T47D (cell line): ENCODE data around the gene CHST3.

Source experiments
- DNase-seq, 2 experiments: peaks; one replicate each; pipeline versions ENCODE4 v3.0.0 to v3.0.0-alpha.2; 2011 to 2012; ENCODE audit warnings: low read depth in 1 of 2, low spot score in 1 of 2
- JUND ChIP-seq: IDR thresholded peaks from 2 replicates; pipeline ENCODE4 v1.6.1; 2012; ENCODE audit warnings: low read depth
- in situ Hi-C: cut with HindIII; loops from 2 replicates; pipeline ENCODE4 v1.10.0; 2016; ENCODE audit warnings: low sequenced_read_pairs, low pct_unique_long_range_greater_than_20kb

Gene CHST3

DNA sequence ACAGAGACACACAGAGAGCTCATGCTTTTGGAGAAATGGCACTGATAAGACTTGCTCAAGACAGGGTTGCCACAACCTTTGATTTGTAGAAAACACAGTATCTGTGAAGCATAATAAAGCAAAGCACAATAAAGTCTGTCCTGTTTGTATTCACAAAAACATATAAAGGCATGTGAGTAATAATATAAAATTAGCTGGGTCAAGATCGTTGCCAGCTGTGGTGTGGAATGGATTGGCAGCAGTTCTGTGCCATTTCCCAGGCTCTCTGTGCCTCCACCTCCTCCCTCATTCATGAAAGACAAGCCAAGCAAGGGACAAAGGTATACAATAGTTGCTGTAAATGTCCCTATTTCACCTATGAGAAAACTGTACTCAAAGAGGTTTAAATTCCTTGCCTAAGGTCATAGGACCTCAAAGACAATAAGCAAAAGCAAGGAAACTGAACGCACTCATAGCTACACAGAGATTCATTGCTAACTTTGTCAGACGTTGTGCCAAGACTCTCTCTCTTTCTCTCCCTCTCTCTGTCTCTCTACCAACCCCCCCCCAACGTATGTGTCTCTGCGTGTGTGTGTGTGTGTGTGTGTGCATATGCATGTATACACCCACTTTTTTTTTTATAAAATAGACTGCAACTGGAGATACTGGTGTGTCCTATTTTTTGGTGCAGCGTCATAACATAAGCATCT lies 31.8 kb downstream of the CHST3 start:
- no peak for DNase-seq
- TF ChIP-seq JUND = no peak
- in situ Hi-C loops = no loop called here

DNA sequence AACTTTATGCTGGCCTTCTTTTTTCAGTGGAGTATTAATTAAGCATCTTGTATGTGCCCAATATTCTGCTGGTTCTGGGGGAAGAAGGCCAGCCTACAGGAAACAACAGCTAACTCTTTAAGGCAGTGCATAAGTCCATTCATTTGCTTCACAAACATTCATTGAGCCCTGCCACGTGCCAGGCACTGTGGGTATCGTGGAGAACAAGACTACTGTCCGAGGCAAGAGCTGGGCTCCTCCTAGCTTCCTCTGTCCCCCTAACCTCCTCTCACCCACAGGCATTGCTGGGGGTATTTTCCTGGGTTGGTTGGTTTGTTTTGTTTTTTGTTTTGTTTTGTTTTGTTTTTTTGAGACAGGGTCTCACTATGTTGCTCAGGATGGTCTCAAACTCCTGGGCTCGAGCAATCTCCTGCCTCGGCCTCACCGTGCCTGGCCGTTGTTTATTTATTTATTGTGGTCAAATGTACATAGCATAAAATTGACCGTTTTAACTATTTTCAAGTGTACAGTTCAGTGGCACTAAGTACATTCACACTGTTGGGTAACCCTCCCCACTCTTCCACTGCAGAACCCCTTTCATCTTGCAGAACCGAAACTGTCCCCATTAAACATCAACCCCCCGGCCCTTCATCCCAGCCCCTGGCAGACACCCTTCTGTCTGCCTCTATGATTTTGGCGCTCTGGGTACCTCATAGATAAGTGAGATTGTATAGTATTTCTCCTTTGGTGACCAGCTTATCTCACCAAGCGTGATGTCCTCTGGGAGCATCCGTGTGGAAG lies 32.6 kb downstream of the CHST3 start:
- no peak for TF ChIP-seq JUND
- in situ Hi-C loops = no loop called here
- no peak for DNase-seq

DNA sequence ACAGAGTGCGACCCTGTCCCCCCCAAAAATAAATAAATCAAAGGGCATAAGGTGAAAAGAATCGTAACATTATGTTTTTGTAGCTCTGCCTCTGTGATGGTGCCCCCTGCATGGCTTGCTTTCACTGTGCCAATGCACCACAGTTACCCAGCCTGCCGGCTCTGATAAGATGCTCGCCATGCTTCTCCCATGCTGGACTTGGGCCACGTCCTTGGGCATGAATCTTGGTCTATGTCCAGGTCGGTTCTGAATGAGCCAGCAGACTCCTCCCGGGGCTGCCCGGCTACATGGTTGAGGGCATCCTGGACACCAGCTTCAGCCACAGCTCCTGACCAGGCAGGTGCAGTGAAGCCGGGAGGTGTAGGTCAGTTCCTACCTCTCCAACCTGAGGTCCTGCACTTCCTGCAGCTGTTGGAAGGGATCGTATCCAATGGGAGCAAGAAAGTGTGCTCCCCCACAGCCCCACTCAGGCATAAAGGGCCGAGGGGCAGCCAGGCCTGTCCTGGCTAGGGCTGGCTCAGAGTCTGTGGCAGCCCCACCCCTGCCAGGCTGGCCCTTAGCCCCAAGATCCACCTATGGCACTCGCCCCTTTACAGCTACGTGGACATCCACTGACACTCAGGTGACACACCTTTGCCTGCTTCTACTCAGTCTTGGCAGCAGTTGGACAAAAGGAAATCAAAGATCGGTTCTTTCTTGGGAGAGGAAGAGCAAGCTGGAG lies 34.1 kb downstream of the CHST3 start:
- no peak for DNase-seq
- in situ Hi-C loops = no loop called here
- TF ChIP-seq JUND = no peak

DNA sequence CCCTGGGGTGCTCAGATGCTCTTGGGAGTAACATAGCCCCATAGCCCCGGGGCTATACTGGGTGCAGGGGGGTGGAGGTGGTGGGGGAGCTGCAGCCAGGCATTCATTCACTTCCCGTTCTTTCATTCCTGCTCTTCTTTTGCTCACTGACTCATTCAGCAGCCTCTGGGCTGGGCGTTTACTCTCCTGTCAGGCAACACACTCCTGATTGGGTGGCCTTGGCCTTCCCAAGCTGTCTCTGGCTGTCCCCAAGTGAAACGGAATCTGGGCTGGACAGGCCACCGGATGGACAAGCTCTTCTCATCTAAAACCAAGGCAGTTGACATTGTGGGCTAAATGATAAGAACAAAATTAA lies 34.6 kb downstream of the CHST3 start:
- no peak for TF ChIP-seq JUND
- peak in 1 of 2 experiments; percentile 7 for DNase-seq
- in situ Hi-C loops = no loop called here

DNA sequence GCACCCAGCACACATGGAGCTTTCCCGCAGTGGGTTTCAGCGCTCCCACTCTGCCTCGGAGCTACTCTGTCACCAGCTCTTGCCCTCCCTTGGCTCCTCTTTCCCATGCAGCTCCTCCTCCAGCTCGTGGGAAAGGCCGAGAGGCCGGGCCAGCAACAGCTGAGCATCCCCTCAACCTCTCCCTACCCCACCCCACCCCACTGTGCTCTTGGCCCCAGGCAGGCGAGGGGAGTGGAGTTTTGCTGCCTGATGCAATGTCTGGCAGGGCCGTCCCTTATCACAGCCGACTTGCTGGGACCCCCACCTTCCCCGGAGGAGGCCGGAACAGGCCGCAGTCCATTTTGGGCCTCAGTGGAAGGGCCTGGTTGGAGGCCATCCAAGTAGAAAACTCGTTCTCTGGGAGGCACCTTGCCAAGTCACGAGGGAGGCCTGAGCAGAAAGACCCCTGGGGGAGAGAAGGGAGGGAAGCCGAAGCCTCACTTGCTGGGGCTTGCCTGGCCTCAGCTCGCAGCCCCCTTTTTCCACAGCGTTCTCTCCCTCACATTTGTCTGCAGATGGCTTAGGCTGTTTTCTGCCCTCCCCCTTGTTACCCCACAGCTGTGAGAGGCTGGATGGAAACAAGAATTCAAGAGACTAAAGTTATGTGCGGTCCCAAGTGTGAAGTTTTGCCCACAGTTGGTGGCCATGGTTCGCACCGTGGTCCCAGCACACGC lies 35.3 kb downstream of the CHST3 start:
- no peak for TF ChIP-seq JUND
- DNase-seq = no peak
- in situ Hi-C loops = no loop called here

DNA sequence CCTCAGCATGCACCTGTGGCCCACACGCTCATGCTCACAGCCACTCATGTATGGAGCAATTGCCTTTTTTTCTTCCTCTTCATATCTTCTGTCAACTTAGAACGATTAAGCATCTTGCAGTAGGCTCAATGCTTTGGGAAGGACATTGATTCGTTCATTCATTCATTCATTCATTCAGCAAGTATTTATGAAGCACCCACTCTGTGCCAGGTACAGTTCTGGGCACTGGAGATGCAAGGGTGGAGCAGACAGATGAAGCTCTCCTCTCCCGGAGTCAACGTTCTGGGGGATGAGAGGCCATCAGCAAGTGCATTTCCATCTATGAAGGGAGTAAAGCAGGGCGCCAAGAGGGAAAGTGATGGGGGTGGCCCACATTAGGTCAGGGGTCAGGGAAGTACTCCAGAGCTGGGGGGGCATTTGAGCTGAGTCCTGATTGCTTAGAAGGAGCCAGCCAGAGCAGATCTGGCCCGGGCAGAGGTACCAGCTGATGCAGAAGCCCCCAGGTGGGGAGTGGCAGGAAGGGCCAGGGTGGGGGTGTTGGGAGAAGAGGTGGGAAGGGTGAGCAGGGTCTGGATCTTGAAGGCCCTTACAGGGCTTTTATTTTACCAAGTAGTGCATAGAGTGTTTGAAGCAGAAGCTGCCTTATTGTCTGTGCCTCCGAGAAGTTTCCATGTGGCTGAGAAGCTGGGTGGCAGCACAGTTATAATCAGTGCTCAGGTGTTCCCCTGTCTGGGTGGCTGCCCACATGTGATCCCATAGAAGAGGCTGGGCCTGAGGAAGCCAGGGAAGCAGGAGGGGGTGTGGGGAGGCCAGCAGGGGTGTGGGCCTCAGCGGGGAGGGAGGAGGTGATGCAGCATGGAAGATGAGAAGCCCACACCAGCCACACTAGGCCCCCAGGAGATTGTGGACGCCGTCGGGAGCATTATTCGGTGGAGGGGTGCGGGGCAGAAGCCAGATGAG lies 36.2 kb downstream of the CHST3 start:
- no peak for DNase-seq
- TF ChIP-seq JUND = no peak
- in situ Hi-C loops = no loop called here

DNA sequence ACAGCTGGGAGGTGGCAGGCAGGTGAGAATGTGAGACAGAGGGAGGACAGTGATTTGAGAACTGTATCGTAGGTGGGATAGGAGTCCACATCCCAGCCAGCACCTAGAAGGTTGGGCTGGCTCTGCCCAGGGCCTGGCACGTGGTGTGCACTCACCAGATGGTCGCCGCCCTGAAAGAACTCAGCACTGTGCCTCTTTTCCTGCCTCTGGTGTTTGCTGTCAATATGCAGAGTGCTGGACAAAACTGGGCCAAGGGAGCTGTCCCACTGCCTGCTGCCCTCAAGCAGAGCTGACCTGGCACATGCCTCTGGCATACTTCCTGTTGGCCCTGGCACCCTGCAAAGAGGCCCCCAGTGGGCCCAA lies 36.8 kb downstream of the CHST3 start:
- TF ChIP-seq JUND = no peak
- DNase-seq = peak in 1 of 2 experiments; percentile 9
- in situ Hi-C loops = no loop called here

DNA sequence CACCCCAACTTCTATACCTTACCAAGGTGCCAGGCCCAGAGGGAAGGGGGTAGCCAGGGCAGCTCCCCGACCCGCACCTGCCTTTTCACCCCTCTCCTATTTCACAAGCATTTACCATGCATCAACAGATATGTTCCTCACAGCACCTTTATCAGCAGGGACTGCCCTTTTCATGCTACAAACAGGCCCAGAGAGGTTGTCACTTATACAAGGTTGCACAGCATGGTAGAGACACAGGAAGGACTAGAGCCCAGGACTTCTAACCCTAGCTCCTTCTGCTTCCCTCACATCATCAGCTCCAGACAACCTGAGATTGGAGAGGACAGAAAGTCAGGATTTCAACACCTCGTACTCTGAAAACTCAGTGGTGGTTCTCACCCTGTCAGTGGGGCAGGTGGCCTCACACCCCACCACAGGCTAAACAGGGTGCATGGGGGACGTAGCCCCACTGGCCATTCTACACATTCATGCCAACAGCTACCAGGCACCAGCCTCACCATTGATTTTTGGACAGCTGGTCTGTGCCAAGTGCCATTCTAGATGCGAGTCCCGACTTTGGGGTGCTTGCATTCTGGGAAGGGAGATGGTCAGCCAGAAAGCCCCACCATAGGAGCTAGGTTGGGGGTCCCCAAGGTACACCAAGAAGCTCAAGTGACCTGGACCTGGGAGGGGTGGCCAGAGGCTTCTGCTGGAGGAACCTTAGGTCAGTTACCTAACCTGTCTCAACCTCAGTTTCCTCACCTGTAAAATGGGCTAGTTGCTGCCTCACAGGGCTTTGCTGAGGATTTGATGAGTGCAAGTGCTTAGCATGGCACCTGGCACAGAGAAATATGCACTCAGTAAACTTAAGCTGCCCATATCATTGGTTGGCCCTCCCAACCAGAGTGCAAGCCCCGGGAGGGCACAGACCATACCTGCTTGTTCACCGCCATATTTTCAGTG lies 38.4 kb downstream of the CHST3 start:
- TF ChIP-seq JUND = no peak
- in situ Hi-C loops = no loop called here
- DNase-seq = no peak

DNA sequence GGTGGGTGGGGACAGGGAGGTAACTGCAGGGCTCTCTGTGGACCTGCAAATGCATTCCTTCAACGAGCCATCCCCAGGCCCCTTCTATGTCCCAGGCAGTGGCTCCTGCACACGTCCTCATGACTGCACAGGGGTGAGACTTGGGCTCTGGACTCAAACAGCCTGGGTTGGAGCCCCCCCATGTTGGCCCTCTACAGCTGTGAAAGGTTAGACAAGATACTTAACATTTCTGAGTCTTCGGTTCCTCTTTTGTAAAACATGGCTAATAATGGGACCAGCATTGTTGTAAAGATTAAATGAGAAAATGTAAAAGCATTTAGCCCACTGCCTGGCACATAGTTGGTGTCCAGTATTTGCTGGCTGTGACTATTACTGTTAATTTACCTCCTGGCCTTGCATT lies 41.8 kb downstream of the CHST3 start:
- no peak for TF ChIP-seq JUND
- in situ Hi-C loops = no loop called here

DNA sequence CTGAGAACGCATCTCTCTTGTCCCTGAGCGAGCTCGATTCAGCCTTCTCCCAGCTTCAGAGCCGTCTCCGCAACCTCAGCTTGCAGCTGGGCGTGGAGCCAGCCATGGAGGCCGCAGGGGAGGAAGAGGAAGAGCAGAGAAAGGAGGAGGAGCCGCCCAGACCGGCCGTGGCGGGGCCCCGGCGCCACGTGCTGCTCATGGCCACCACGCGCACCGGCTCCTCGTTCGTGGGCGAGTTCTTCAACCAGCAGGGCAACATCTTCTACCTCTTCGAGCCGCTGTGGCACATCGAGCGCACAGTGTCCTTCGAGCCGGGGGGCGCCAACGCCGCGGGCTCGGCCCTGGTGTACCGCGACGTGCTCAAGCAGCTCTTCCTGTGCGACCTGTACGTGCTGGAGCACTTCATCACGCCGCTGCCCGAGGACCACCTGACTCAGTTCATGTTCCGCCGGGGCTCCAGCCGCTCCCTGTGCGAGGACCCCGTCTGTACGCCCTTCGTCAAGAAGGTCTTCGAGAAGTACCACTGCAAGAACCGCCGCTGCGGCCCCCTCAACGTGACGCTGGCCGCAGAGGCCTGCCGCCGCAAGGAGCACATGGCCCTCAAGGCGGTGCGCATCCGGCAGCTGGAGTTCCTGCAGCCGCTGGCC lies 43.2 kb downstream of the CHST3 start:
- in situ Hi-C loops = no loop called here
- no peak for TF ChIP-seq JUND
- DNase-seq = no peak

More for the DNA sequence above, 41.8 kb downstream of the CHST3 start:
- no peak for DNase-seq
